SK-N-MC (cell line): ENCODE measurements around the gene TMEM145.

Experiments used
- DNase-seq: peaks from one replicate; pipeline ENCODE4 v3.0.0-alpha.2; 2011; ENCODE audit warnings: low read depth, low spot score
- H3K27ac ChIP-seq: fragments of 200-600 bp; sonication (generic); 2 replicates; pipeline ENCODE4 v1.5.1; 2016; ENCODE audit warnings: mixed run types
- H3K36me3 ChIP-seq: fragments of 200-600 bp; sonication (generic); 2 replicates; pipeline ENCODE4 v1.6.1; 2017; ENCODE audit warnings: antibody characterized with exemption, low read length, mixed read lengths; ENCODE audit not compliant: insufficient read depth
- H3K4me3 ChIP-seq: fragments of 200-600 bp; sonication (generic); 2 replicates; pipeline ENCODE4 v1.5.1; 2016
- H3K9ac ChIP-seq: fragments of 200-600 bp; sonication (generic); 2 replicates; pipeline ENCODE4 v1.8.0; 2017; ENCODE audit warnings: mixed run types, mixed read lengths; ENCODE audit not compliant: insufficient read length
- H3K9me3 ChIP-seq: fragments of 200-600 bp; sonication (generic); 2 replicates; pipeline ENCODE4 v1.6.1; 2017; ENCODE audit warnings: low read depth, mild to moderate bottlenecking, antibody characterized with exemption, low read length, moderate library complexity, mixed read lengths
- EZH2 ChIP-seq: fragments of 200-600 bp; sonication (generic); IDR thresholded peaks from one replicate; pipeline ENCODE4 v1.6.1; 2017; ENCODE audit warnings: antibody characterized with exemption
- FOXP2 ChIP-seq: optimal IDR thresholded peaks from 2 replicates; pipeline ENCODE3; 2011; ENCODE audit warnings: mild to moderate bottlenecking, moderate library complexity; ENCODE audit not compliant: insufficient read depth; ENCODE audit errors: extremely low read length, control extremely low read depth
- POLR2AphosphoS5 ChIP-seq: IDR thresholded peaks from 2 replicates; pipeline ENCODE4 v1.6.1; 2012; ENCODE audit warnings: mild to moderate bottlenecking, low read depth, low read length, borderline replicate concordance

Gene TMEM145

DNA sequence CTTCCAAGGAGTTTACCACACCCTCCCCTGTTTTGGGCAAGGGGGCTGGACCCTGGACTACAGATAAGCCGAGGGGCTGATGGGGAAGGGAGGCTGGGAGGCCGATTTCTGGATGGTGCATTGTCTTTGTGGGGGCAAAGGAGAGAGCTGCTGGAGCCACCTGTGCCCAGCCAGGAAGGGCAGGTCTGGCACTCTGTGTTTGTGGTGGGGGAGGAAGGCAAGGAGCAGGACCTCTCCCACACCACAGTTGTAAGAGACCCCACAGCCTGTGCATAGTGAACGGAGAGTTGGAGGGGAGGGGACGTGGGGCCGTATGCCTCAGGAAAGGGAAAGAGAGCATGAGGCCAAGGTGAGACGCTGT, 27.1 kb upstream of the TMEM145 start:
- DNase-seq: no peak
- H3K4me3 ChIP-seq: peak overlapping the region; percentile 78
- peak overlapping the region; percentile 72 for H3K9ac ChIP-seq
- H3K9me3 ChIP-seq: no peaks in the 10 kb centered on the region
- peak overlapping the region; percentile 59 for H3K27ac ChIP-seq
- H3K36me3 ChIP-seq: peaks cover 44% of the 10 kb centered on the region
- TF ChIP-seq EZH2 (no peak), POLR2AphosphoS5 (no peak), FOXP2 (no peak)

DNA sequence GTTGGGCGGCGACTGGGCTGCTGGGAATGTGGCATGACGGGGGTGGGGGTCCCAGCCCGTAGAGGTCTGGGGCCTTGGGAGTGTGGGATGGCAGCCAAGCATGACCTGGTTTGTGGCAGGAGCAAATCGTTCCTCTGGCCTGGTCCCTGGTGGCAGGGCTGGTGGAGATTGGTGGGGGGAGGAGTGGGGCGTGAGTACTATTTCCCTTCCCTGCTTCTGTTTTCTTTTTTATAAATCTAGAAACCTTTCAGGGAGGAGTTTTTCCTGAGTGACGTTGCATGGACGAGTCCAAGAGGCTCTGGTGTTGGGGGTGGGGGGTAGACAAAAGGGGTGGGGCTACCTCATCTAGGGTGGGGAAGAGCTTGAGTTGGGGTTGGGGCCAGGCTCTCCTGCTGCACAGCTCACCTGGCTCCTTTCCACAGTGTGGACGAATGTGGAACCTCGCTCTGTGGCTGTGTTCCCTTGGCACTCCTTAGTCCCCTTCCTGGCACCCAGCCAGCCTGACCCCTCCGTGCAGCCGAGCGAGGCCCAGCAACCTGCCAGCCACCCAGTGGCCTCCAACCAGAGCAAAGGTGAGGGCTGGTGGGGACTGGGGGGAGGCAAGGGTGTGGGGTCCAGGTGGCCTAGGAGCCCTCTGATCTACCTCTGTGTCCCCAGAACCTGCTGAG, 26.6 kb upstream of the TMEM145 start:
- no peak overlapping the region for H3K9ac ChIP-seq
- no peak for TF ChIP-seq POLR2AphosphoS5
- TF ChIP-seq FOXP2: no peak
- no peak for TF ChIP-seq EZH2
- DNase-seq: no peak
- H3K27ac ChIP-seq: peak overlapping the region; percentile 59
- no peaks in the 10 kb centered on the region for H3K9me3 ChIP-seq
- peak overlapping the region; percentile 78 for H3K4me3 ChIP-seq
- peaks cover 49% of the 10 kb centered on the region for H3K36me3 ChIP-seq

DNA sequence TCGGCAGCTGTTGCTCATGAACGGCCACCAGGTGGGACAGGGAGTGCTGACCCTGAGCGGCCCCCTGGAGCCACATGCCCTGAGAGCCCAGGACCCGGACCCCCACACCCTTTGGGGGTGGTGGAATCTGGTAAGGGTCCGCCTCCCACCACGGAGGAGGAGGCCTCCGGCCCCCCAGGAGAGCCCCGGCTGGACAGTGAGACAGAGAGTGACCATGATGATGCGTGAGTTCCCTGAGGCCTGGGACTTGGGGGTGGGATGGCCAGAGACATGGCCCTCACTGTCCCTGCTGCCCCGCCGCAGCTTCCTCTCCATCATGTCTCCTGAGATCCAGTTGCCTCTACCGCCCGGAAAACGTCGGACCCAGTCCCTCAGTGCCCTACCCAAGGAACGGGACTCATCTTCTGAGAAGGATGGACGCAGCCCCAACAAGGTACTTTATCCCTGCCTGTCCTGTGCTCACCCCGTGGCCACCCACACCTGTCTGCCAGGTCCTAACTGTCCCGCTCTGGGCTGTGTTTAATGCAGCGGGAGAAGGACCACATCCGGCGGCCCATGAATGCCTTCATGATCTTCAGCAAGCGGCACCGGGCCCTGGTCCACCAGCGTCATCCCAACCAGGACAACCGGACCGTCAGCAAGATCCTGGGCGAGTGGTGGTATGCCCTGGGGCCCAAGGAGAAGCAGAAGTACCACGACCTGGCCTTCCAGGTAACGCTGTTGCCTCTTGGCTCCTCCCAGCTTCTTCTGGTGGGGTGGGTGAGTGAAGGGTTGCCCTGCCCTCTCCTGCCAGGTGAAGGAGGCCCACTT, 25.9 kb upstream of the TMEM145 start:
- H3K27ac ChIP-seq: no peak overlapping the region
- H3K9me3 ChIP-seq: no peaks in the 10 kb centered on the region
- H3K36me3 ChIP-seq: peaks cover 56% of the 10 kb centered on the region
- H3K9ac ChIP-seq: no peak overlapping the region
- DNase-seq: no peak
- TF ChIP-seq FOXP2 (no peak), EZH2 (no peak), POLR2AphosphoS5 (no peak)
- no peak overlapping the region for H3K4me3 ChIP-seq

DNA sequence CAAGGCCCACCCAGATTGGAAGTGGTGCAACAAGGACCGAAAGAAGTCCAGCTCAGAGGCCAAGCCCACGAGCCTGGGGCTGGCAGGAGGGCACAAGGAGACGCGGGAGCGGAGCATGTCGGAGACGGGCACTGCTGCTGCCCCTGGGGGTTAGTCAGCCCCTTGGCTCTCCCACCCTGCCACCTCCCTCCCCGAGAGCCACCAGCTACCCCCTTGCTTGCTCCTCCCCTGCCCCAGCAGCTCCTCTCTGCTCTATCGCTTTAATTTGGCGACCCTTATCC, 25.3 kb upstream of the TMEM145 start:
- TF ChIP-seq FOXP2: no peak
- TF ChIP-seq EZH2: no peak
- no peak for TF ChIP-seq POLR2AphosphoS5
- H3K36me3 ChIP-seq: peaks cover 62% of the 10 kb centered on the region
- no peak for DNase-seq
- H3K9ac ChIP-seq: no peak overlapping the region
- H3K27ac ChIP-seq: no peak overlapping the region
- no peak overlapping the region for H3K4me3 ChIP-seq
- no peaks in the 10 kb centered on the region for H3K9me3 ChIP-seq

DNA sequence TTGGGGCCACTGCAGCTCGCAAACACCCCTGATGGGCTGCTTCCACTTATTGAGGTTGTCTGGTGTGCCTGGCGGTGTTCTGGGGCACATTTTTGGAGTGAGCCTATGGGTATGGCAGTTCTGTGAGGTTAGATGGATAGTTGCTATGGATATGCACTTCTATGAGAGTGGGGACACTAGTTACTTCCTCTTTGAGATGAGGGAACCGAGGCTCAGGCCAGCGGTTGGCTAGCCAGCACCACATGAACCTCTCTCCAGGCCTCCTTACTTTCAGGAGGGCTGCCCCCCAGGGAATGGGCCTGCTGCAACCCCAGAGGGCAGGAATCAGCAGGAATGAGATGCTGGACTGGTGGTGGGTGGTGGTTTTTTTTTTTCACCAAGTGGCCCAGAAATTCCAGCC, 24.7 kb upstream of the TMEM145 start:
- Histone ChIP-seq H3K4me3 (no peak overlapping the region), H3K9me3 (no peaks in the 10 kb centered on the region), H3K36me3 (peaks cover 68% of the 10 kb centered on the region), H3K27ac (no peak overlapping the region), H3K9ac (no peak overlapping the region)
- no peak for DNase-seq
- TF ChIP-seq EZH2: no peak
- TF ChIP-seq FOXP2: no peak
- TF ChIP-seq POLR2AphosphoS5: no peak

DNA sequence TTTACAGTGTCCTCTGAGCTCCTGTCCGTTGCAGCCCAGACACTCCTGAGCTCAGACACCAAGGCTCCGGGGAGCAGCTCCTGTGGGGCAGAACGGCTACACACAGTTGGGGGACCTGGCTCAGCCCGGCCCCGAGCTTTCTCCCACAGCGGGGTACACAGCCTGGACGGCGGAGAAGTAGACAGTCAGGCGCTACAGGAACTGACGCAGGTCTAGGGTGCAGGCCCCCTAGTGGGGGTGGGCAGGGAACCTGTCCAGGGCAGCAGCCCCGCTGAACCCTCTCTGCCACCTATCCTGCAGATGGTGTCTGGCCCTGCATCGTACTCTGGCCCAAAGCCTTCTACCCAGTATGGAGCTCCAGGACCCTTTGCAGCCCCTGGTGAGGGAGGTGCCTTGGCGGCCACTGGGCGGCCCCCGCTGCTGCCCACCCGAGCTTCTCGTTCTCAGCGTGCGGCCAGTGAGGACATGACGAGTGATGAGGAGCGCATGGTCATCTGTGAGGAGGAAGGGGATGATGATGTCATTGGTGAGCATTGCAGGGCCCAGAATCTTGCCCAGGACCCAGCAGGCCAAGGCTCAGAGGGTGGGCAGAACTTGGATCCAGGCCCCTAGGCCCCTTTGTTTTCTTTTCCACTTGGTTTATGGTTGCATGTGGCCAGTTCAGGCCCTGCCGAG, 24.1 kb upstream of the TMEM145 start:
- Histone ChIP-seq H3K4me3 (no peak overlapping the region), H3K9ac (no peak overlapping the region), H3K36me3 (peaks cover 74% of the 10 kb centered on the region), H3K27ac (no peak overlapping the region), H3K9me3 (no peaks in the 10 kb centered on the region)
- TF ChIP-seq EZH2: no peak
- TF ChIP-seq FOXP2: no peak
- TF ChIP-seq POLR2AphosphoS5: no peak
- DNase-seq: no peak

DNA sequence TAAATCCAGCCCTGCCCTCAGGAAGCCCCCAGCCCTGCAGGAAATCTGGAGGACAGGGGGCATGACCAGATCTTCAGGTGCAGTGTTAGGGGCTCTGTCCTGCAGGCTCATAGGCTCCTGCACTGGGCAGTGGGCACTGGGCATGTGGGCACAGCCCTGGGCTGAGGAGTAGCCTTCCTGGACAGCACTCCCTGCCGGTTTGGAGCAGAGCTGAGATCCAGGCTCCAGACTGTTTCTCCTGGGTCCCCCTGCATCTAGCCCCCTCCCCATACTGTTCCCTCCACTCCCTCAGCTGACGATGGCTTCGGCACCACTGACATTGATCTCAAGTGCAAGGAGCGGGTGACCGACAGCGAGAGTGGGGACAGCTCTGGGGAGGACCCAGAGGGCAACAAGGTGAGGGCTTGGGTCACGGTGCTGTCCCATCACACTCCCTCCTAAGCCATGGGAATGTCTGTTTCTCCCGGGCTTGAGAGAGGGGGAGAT, 23.5 kb upstream of the TMEM145 start:
- Histone ChIP-seq H3K27ac (no peak overlapping the region), H3K9ac (no peak overlapping the region), H3K4me3 (no peak overlapping the region), H3K36me3 (peaks cover 80% of the 10 kb centered on the region), H3K9me3 (no peaks in the 10 kb centered on the region)
- DNase-seq: no peak
- no peak for TF ChIP-seq POLR2AphosphoS5
- TF ChIP-seq EZH2: no peak
- TF ChIP-seq FOXP2: no peak

DNA sequence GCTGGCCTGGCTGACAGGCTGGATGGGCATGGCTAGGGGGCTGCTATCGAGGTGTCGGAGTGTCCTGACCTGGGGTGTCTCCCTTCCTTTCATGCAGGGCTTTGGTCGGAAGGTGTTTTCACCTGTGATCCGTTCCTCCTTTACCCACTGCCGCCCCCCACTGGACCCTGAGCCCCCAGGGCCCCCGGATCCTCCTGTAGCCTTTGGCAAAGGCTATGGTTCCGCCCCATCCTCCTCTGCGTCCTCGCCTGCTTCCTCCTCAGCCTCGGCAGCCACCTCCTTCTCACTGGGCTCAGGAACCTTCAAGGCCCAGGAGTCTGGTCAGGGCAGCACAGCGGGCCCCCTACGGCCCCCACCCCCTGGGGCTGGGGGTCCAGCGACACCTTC, 23.0 kb upstream of the TMEM145 start:
- H3K9ac ChIP-seq: no peak overlapping the region
- TF ChIP-seq FOXP2 (no peak), POLR2AphosphoS5 (no peak), EZH2 (no peak)
- no peaks in the 10 kb centered on the region for H3K9me3 ChIP-seq
- no peak overlapping the region for H3K4me3 ChIP-seq
- H3K36me3 ChIP-seq: peaks cover 82% of the 10 kb centered on the region
- no peak for DNase-seq
- H3K27ac ChIP-seq: no peak overlapping the region
